HG02588 (cell line): Measurements from ENCODE around the gene PELI3.
"Not testable (repeated sequence)": the region's sequence is repeated elsewhere in the genome, so short reads cannot be mapped to it uniquely, and the experiment has no call there.

Experiments used
- ATAC-seq: cut with Tn5 transposase; IDR thresholded peaks from one replicate; pipeline ENCODE4 v1.9.1; 2021; ENCODE audit warnings: mild to moderate bottlenecking, moderate library complexity; ENCODE audit not compliant: unreplicated experiment

The PELI3 gene, protein sequence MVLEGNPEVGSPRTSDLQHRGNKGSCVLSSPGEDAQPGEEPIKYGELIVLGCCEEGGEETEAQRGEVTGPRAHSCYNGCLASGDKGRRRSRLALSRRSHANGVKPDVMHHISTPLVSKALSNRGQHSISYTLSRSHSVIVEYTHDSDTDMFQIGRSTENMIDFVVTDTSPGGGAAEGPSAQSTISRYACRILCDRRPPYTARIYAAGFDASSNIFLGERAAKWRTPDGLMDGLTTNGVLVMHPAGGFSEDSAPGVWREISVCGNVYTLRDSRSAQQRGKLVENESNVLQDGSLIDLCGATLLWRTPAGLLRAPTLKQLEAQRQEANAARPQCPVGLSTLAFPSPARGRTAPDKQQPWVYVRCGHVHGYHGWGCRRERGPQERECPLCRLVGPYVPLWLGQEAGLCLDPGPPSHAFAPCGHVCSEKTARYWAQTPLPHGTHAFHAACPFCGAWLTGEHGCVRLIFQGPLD

DNA sequence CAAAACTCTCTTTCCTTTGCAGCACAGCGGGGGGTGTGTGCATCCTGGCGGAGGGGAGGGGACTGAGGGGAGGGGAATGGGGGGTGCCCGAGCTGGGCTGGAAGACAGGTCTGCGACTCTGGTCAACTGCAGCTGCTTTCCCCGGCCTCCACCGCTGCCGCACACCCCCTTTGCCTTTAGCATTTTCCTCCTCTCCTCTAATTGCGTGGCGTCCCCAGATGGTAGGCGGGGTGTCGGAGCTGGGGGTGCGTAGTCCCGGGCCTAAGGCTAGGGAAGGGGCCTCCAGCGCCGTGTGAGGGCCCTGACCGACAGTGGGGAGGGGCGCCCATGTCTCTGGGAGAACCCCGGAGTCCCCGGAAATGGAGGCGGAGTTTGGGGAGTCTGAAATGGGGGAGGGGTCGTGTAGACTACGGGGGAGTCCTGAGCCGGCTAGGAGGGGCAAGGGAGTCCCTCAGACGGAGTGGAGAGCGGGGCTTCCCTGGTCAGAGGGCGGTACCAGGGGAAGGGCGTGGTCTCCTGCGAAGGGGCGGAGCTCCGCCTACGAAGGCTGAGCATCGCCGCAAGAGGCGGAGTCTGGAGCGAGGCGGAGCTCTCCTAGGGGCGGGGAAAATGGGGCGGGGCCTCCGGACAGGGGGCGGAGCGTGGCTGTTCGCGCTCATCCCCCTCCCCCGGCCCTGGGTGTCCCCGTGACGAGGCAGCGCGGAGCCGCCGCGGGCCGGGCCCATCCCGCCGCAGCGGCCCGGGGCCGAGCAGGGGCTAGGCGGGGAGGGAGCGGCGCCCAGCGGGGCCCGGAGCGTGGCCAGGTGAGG, at the start of gene PELI3:
PELI3 (plus strand) TSS at position 681 of the 809 bp plus-strand sequence. CDS start 1,224 bp downstream, outside the sequence.
- peak; percentile 82 for ATAC-seq

DNA sequence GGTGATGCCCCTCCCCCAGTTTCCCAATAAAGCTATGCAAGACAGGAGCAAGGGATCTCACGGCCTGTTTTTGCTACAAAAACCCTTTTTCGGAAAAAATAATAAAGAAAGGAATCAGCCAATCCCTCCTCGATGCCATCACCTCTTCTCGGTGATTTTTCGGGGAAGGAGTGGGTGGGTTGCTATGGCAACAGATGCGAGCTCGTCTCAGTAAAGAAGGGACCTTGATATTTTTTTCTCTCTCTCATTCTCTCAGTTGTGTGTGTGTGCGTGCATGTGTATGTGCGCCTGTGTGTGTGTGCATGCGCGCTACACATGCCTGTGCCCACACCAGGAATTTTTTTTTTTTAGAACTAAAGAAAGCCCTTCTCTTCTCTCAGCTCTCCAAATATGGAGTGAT, 49.7 kb upstream of the PELI3 start:
- ATAC-seq = no peak

DNA sequence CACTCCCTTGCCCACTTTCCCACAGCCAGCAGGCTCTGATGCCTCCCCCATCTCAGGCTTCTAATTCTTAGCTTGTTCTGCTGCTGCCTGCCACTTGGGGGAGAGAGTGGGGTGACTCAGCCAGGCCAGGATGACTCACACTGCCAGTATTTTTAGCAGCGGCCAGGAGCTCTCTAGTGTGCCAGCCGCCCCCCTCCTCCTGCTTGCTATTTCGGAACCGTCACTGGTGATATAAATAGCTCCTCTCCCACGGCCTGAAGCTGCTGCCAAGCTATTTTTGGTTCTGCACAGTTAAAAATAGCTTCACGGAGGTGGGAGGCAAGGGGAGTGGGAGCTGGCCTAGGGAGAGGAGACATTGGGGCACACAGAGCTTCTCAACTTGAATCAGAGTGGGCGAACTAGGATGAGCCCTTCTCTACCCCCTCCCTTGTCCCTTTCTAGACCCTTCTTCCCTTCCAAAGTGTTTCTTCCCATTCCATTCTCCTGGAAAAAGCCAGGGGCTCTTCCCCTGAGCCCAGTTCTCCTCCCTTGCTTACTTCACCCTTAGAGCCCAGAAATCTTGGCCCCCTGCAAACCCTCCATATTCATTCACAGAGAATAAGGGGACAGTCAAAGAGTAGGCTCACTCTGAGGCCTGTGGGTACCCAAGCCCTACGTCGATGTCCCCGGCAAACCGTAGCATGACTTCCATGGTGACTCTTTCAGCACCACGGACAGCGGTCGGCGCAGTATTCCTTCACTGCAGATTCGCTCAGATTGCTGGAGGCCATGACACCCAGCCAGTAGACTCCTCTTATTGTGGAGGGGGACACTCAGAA, 48.3 kb upstream of the PELI3 start:
- no peak for ATAC-seq

DNA sequence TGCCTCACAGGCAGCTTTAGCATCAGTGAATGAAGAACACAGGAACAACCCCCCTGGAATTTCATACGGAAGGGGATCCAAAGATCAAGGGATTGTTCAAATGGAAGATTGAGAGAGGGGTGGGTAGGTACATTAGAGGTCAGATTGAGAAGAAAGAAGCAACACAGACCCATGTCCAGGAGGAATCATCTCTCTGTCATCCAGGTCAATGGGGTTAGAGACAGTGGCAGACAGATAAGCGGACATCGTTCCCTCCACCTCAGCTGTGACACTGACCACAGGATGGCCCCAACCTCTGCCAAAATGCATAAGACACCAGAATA, 47.8 kb upstream of the PELI3 start:
- no peak for ATAC-seq

DNA sequence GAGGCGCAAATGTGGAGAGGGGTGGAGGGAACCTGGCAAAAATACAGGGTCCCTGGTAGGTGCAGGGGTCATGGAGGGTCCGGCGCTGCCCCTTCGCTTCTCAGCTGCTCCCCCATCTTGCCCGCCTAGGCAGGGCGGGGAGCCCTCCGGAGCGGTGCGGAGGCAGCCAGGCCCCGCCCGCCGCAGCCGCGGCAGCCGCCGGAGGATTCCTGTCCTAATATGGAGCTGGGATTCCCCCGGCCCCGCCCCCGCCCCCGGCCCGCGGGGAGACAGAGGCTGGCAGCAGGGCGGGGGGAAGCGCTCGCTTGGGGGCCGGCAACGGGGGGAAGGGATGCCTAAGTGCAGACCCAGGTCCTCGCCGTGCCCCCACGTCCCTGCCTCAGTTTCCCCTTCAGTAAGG, 46.9 kb upstream of the PELI3 start:
- no peak for ATAC-seq

DNA sequence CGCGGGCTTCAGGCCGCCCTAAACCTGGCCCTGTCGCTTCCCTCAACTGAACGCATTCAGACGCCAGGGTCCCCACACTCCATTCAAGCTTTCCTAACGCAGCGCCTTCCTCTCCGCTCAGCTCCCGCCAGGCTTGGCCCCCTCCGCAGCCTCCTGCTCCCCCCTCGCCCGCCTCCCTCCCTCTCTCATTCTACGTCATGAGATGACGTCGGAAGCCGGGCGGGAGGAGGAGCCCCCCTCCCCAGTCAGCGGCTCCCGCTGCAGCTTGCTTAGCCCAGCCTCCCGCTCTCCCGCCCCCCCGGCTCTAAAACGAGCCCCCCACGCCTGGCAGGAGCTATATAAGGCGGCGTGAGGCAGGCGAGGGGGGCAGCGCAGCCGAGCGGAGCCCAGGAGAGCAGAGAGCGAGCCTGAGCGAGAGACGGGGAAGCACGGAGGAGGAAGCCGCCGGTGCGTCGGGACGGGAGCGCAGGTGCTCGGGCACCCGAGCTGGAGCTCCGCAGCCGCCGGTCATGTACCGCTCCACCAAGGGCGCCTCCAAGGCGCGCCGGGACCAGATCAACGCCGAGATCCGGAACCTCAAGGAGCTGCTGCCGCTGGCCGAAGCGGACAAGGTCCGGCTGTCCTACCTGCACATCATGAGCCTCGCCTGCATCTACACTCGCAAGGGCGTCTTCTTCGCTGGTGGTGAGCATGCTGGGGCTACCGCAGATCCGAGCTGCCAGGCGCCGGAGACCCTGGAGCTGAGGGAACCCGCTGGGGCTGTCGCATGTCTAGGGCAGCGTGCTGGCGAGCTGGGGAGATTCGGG, 45.8 kb upstream of the PELI3 start, which contains the start of gene NPAS4:
NPAS4 (plus strand) TSS at position 365 of the 806 bp plus-strand sequence; CDS start at position 510, 145 bp downstream.
- no peak for ATAC-seq

DNA sequence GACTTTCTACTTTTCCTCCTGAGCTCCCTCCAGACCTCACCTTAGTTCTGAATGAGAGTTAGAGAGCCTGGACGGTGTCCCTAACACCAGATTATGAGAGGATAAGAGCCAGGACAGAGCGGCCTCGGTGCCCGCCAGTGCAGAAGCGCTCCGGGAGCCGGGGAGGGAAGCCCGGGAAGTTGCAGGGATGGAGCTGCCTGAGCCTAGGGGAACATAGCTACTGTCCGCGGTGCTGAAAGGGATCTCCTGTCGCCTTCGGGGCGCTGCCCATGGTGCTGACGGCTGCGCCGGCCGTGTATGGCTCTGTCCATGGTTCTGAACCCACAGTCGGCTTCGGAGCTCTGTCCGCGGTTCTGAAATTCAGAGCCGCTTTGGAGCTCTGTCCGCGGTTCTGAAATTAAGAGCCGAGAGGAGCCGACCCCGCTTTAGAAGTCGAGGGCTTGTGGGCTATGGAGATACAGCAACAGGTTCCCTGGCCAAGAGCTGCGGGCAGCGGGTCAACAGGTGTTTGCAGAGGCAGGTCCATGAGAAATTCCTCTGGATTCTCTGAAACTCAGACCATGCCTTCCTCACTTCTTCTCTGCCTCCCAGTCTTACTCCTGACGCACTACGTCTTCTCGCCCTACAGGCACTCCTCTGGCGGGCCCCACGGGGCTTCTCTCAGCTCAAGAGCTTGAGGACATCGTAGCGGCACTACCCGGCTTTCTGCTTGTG, 45.1 kb upstream of the PELI3 start:
- ATAC-seq = no peak

DNA sequence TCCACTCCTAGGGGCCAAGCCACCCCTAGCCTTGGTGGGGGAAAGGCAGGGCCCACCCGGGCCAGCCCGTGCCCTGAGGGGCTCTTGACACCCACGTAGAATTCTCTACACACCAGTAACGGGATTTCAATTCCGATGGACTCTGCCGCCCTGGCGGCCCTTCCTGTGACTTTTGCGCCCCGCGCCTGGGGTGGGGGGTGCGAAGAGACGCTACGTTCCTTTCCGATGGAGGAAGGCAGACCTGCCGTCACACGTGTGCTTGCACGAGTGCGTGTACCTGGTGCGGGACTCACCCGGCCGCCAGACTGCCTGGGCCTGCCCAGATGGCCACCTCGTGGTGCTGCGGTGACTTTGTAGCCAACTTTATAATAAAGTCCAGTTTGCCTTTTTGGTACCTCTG, 40.4 kb upstream of the PELI3 start:
- ATAC-seq = no peak

DNA sequence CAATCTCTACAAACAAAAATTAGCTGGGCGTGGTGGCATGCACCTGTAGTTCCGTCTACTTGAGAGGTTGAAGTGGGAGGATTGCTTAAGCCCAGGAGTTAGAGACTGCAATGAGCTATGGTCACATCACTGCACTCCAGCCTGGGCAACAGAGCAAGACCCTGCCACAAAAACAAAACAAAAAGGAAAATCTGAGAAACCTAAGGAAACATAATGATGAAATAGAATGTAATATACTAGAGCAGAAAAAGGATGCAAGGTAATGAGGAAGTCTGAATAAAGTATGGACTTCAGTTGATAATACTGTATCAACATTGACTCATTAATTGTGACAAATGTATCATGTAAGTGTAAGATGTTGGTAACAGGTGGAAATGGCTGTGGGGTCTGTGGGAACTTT, 37.8 kb upstream of the PELI3 start:
- no peak for ATAC-seq

DNA sequence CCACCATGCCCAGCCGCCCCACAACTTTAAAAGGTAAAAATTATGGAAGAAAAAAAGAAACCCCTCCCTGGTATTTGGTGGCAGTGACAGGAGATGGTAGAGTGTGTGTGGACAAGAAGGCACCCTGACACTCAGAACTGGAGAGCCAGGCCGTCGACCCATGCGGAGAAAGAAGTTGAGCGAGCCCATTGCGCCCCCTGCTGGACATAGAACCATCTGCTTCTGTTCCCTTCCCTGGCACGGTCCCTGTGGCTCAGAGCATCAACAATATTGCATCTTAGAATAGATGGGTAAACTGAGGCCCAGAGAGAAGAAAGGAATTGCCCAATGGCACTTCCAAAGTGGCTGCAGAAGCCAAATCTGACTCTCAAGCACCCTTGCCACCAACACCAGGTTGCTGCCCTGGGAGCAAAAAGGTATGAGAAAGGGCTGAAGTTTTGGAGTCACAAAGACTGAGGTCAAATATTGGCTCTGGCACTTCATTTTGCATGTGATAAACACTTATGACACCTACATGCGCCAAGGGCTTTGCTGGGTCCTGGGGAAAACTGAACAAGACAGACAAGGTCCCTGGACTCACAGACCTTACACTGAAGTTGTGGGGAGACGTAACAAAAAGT, 36.6 kb upstream of the PELI3 start:
- ATAC-seq = no peak

DNA sequence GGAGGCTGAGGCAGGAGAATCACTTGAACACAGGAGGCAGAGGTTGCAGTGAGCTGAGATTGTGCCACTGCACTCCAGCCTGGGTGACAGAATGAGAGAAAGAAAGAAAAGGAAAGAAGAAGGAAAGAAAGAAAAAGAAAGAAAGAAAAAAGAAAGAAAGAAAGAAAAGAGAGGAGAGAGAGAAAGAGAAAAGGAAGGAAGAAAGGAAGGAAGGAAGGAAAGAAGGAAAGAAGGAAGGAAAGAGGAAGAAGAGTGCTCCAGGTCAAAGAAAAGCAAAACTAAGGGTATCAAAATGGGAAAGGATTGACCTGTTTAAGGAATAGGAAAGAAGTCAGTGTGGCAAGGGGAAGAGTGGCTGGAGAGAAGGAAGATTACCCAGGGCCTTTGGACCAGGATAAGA, 35.4 kb upstream of the PELI3 start:
- ATAC-seq = not testable (repeated sequence)

DNA sequence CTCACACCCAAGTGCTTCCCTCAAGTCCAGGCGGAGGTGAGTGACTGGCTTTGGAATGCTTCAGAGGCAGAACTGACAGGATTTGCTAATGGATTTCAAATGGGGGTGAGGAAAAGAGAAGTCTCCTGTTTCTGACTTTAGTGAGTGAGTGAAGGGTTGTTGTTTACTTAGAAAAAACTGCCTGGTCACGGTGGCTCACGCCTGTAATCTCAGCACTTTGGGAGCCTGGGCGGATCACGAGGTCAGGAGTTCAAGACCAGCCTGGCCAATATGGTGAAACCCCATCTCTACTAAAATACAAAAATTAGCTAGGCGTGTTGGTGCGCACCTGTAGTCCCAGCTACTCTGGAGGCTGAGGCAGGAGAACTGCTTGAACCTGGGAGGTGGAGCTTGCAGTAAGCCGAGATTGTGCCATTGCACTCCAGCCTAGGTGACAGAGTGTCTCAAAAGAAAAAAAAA, 34.8 kb upstream of the PELI3 start:
- not testable (repeated sequence) for ATAC-seq

DNA sequence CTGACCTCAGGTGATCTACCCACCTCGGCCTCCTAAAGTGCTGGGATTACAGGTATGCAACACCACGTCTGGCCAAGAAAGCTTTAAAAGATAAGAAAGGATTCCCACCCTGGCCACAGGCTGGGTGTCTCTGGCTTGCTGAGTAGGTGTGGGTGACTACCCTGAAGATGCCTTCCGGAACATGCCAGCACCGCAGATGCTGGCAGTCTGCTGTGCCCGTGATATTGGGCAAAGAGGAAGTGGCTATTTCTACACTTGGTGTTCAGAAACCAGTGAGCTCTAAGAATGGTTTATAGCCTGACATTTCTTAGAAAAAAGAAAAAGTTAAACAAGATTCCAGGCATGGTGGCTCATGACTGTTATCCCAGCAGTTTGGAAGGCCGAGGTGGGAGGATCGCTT, 34.1 kb upstream of the PELI3 start:
- no peak for ATAC-seq

DNA sequence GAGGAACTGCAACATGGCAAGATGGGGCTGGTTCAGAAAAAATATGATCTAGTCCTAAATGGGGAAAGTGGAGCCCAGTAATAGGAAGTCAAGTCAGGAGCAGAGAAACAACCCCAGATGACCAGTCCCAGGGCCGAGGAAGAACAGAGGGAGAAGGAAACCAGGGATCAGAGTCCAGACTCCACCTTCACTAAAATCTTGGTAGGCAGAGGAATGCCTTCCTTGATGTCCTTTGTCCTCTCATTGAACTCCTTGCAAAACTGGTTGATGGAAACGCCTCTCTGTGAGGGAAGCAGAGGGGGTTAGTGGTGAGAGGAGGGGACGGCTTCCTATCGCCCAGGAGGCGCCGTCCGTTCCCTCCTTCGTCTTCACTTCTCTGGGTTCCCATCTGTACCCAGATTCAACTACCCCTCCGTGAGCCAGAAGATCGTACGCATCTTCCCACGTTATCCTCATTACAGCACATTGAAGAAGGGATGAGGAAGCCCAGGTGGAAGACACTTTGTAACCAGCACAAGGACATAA, 28.7 kb upstream of the PELI3 start:
- no peak for ATAC-seq

DNA sequence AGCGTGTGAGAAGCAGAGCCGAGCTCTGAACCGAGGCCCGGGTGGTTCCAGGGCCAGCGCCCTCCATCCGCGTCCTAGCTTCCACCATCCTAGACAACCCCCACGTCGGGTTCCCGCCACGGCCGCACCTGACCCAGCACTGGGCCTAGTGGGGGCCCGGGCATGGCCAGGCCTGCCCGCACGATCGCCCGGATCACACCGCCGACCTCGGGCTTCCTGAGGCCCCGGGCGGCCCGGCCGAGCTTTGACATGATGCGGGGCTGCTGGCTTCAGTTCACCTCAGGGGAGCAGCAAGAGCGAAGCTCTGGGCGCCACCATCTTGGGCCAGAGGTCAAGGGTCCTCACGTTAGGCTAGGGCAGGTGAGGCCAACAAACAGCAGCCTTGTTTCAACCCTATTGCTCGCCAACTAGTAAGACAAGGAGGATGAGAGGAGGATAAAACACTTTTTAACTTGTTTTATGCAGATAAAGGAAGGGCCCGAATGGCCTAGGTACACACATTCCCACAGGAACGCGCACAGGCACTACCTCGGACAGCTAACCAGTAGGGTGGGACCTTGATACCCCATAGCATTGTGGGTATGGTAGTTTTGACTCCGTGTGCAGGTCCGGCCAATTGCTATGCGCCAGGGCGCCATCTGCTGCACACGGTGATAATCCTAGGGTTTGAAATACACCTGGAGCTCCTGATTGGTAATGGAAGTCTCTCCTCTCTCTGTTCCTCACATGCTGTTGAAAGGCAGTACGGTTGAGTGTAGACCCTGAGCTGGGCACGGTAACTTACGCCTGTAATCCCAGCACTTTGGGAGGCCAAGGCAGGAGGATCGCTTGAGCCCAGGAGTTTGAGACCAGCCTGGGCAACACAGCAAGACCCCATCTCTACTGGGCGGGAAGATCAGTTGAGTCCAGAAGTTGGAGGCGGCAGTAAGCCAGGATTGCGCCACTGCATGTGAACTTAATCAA, 27.9 kb upstream of the PELI3 start, which contains the start of gene MRPL11:
MRPL11 (minus strand) TSS at position 345 of the 963 bp plus-strand sequence; CDS start at position 251, 94 bp downstream.
- ATAC-seq = peak; percentile 93

DNA sequence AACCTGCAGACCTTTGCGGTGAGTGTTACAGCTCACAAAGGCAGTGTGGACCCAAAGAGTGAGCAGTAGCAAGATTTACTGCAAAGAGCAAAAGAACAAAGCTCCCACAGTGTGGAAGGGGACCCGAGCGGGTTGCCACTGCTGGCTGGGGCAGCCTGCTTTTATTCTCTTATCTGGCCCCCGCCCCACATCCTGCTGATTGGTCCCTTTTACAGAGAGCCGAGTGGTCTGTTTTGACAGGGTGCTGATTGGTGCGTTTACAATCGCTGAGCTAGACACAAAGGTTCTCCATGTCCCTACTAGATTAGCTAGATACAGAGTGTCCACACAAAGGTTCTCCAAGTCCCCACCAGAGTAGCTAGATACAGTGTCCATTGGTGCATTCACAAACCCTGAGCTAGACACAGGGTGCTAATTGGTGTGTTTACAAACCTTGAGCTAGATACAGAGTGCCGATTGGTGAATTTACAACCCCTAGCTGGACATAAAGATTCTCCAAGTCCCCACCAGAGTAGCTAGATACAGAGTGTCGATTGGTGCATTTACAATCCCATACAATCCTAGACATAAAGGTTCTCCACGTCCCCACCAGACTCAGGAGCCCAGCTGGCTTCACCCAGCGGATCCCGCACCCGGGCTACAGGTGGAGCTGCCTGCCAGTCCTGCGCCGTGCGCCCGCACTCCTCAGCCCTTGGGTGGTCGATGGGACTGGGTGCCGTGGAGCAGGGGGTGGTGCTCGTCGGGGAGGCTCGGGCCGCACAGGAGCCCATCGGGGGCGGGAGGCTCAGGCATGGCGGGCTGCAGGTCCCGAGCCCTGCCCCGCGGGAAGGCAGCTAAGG, 26.4 kb upstream of the PELI3 start:
- not testable (repeated sequence) for ATAC-seq

DNA sequence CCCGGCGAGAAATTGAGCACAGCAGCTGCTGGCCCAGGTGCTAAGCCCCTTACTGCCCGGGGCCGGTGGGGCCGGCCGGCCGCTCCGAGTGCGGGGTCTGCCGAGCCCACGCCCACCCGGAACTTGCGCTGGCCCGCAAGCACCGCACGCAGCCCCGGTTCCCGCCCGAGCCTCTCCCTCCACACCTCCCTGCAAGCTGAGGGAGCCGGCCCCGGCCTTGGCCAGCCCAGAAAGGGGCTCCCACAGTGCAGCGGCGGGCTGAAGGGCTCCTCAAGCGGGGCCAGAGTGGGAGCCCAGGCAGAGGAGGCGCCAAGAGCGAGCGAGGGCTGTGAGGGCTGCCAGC, 25.8 kb upstream of the PELI3 start:
- not testable (repeated sequence) for ATAC-seq
